H1 (cell line): ENCODE measurements around the gene CHMP4B. TPM values are rescaled to one million over a fixed set of nuclear protein-coding genes. Genes with fewer than 3 reads are reported as not detected.

Experiments
- BCL11A ChIP-seq, 2 experiments: IDR thresholded peaks; one replicate each; pipeline ENCODE4 v1.6.1; 2011; ENCODE audit warnings: low read depth in 2 of 2, low read length in 2 of 2, mild to moderate bottlenecking in 2 of 2
- CHD1 ChIP-seq: IDR thresholded peaks from 2 replicates; pipeline ENCODE4 v1.6.1; 2012; ENCODE audit warnings: low read depth, low read length, improper control_type of control experiment
- EP300 ChIP-seq, 2 experiments: IDR thresholded peaks; 1 replicate in 1 of 2; 2 replicates in 1 of 2; pipeline ENCODE4 v1.6.1; 2011 to 2012; ENCODE audit warnings: low read depth in 2 of 2, low read length in 2 of 2, mild to moderate bottlenecking in 2 of 2, borderline replicate concordance in 1 of 2, inconsistent platforms in 1 of 2, moderate library complexity in 1 of 2
- NANOG ChIP-seq: IDR thresholded peaks from 2 replicates; pipeline ENCODE4 v1.6.1; 2011; ENCODE audit warnings: low read length, low read depth, mild to moderate bottlenecking, inconsistent platforms; ENCODE audit not compliant: insufficient read depth, poor library complexity, severe bottlenecking
- SIX5 ChIP-seq: IDR thresholded peaks from 2 replicates; pipeline ENCODE4 v1.6.1; 2011; ENCODE audit warnings: mild to moderate bottlenecking, low read depth, low read length
- SUZ12 ChIP-seq: fragments of 200-600 bp; sonication (generic); IDR thresholded peaks from 2 replicates; pipeline ENCODE4 v1.6.1; 2012; ENCODE audit warnings: mild to moderate bottlenecking, inconsistent platforms, low read length, moderate library complexity, mixed read lengths
- polyA plus RNA-seq, 7 experiments: library from polyadenylated mRNA; depleted of rRNA in 3 of 7; stranded (reverse) in 5 of 7; unstranded in 2 of 7; fragments of >200 nt in 5 of 7; fragments of 200-250 nt in 2 of 7; gene quantifications; 1 replicate in 5 of 7; 2 replicates in 1 of 7; 4 replicates in 1 of 7; pipeline versions ENCODE4 v1.2.1 to v1.2.3, GENCODE V29; 2011 to 2013; ENCODE audit warnings: missing spikeins in 2 of 7, mixed read lengths in 2 of 7
- total RNA-seq: library from RNA; stranded (reverse); fragmentation: NEBNext Ultra II Directional; extraction: Animal tissue kit (Norgen Biotek cat#: 25700); gene quantifications from 2 replicates; pipeline ENCODE4 v1.2.1, GENCODE V29; 2021
- TF ChIP-seq, protein P1 (sequence below): fragments of 300-600 bp; sonication (generic); IDR thresholded peaks from 2 replicates; pipeline ENCODE4 v1.7.1; 2012; ENCODE audit warnings: low read length, moderate library complexity, mild to moderate bottlenecking, inconsistent platforms; ENCODE audit not compliant: insufficient replicate concordance
- TF ChIP-seq, protein P2 (sequence below): IDR thresholded peaks from 2 replicates; pipeline ENCODE4 v1.6.1; 2012; ENCODE audit warnings: inconsistent platforms

CHMP4B gene
- total and polyA plus RNA-seq, 2 of the 8 experiments (the other 6 are each of a cell fraction or from before 2014, with no cell fraction given): 38.6 to 66.3 TPM

DNA sequence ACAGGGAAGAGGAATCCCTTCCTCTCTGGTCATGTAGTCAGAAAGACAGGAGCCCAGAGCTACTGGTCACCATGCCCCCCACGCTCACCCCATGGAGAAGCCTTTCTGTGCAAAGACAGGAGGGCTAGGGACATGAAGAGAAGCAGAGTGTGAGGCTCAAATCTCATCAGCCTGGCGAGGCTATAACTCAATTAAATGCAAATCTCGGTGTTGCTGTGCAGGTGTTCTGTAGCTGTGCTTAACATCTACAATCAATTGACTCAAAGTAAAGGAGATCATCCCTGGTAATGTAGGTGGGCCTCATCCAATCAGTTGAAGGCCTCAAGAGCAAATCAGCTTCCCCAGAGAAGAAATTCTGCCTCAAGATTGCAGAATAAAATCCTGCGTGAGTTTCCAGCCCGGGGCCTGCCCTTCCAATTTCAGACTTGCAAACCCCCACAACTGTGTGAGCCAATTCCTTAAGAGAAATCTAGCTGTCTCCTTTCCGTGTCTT is 64.4 kb downstream of the CHMP4B start (continued):
- TF ChIP-seq, protein P1, sequence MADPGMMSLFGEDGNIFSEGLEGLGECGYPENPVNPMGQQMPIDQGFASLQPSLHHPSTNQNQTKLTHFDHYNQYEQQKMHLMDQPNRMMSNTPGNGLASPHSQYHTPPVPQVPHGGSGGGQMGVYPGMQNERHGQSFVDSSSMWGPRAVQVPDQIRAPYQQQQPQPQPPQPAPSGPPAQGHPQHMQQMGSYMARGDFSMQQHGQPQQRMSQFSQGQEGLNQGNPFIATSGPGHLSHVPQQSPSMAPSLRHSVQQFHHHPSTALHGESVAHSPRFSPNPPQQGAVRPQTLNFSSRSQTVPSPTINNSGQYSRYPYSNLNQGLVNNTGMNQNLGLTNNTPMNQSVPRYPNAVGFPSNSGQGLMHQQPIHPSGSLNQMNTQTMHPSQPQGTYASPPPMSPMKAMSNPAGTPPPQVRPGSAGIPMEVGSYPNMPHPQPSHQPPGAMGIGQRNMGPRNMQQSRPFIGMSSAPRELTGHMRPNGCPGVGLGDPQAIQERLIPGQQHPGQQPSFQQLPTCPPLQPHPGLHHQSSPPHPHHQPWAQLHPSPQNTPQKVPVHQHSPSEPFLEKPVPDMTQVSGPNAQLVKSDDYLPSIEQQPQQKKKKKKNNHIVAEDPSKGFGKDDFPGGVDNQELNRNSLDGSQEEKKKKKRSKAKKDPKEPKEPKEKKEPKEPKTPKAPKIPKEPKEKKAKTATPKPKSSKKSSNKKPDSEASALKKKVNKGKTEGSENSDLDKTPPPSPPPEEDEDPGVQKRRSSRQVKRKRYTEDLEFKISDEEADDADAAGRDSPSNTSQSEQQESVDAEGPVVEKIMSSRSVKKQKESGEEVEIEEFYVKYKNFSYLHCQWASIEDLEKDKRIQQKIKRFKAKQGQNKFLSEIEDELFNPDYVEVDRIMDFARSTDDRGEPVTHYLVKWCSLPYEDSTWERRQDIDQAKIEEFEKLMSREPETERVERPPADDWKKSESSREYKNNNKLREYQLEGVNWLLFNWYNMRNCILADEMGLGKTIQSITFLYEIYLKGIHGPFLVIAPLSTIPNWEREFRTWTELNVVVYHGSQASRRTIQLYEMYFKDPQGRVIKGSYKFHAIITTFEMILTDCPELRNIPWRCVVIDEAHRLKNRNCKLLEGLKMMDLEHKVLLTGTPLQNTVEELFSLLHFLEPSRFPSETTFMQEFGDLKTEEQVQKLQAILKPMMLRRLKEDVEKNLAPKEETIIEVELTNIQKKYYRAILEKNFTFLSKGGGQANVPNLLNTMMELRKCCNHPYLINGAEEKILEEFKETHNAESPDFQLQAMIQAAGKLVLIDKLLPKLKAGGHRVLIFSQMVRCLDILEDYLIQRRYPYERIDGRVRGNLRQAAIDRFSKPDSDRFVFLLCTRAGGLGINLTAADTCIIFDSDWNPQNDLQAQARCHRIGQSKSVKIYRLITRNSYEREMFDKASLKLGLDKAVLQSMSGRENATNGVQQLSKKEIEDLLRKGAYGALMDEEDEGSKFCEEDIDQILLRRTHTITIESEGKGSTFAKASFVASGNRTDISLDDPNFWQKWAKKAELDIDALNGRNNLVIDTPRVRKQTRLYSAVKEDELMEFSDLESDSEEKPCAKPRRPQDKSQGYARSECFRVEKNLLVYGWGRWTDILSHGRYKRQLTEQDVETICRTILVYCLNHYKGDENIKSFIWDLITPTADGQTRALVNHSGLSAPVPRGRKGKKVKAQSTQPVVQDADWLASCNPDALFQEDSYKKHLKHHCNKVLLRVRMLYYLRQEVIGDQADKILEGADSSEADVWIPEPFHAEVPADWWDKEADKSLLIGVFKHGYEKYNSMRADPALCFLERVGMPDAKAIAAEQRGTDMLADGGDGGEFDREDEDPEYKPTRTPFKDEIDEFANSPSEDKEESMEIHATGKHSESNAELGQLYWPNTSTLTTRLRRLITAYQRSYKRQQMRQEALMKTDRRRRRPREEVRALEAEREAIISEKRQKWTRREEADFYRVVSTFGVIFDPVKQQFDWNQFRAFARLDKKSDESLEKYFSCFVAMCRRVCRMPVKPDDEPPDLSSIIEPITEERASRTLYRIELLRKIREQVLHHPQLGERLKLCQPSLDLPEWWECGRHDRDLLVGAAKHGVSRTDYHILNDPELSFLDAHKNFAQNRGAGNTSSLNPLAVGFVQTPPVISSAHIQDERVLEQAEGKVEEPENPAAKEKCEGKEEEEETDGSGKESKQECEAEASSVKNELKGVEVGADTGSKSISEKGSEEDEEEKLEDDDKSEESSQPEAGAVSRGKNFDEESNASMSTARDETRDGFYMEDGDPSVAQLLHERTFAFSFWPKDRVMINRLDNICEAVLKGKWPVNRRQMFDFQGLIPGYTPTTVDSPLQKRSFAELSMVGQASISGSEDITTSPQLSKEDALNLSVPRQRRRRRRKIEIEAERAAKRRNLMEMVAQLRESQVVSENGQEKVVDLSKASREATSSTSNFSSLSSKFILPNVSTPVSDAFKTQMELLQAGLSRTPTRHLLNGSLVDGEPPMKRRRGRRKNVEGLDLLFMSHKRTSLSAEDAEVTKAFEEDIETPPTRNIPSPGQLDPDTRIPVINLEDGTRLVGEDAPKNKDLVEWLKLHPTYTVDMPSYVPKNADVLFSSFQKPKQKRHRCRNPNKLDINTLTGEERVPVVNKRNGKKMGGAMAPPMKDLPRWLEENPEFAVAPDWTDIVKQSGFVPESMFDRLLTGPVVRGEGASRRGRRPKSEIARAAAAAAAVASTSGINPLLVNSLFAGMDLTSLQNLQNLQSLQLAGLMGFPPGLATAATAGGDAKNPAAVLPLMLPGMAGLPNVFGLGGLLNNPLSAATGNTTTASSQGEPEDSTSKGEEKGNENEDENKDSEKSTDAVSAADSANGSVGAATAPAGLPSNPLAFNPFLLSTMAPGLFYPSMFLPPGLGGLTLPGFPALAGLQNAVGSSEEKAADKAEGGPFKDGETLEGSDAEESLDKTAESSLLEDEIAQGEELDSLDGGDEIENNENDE: no peak
- TF ChIP-seq EP300 (IDR thresholded peaks at IDR 0.05; ENCODE audit: borderline replicate concordance in 1 of 2, low read depth in 2 of 2, low read length in 2 of 2) (no peak), CHD1 (no peak), SIX5 (no peak), NANOG (no peak), SUZ12 (no peak), BCL11A (IDR thresholded peaks at IDR 0.05; ENCODE audit: low read depth in 2 of 2, low read length in 2 of 2) (no peak)
- TF ChIP-seq, protein P2, sequence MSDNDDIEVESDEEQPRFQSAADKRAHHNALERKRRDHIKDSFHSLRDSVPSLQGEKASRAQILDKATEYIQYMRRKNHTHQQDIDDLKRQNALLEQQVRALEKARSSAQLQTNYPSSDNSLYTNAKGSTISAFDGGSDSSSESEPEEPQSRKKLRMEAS: no peak
